VCaP (cell line): Measurements from ENCODE around the gene ZNF469.

Experiments used
- H3K27ac ChIP-seq: fragments of 450-650 bp; 2 replicates; pipeline ENCODE4 v1.5.1; 2017
- TF ChIP-seq, protein P1 (sequence below): fragments of 450-650 bp; conservative IDR thresholded peaks from 2 replicates; pipeline ENCODE4 v1.5.1; 2017; ENCODE audit warnings: mild to moderate bottlenecking, moderate library complexity

ZNF469 gene

DNA sequence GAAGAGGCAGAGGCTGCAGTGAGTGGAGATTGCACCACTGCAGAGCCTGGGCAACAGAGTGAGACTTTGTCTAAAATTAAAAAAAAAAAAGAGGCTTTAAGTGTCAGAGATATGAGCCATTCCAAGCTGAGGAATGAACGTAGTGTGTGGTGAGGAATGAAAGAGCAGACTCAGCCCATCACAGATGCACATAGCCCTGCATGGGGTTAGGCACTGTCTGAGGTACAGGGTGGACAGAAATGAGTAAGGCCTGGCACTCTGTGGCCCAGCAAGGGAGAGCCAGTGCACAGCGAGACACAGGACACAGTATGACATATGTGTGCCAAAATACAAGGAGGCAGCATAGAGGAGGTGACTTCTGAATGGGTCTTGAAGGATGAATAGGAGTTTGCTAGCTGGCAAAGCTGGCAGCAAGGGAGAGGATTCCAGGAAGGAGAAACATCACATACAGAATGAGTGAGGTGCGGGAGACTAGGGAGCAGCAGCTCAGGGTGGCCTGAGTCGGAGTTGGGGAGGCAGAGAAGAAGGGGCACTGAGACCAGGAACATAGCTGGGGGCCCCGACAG, 8.7 kb upstream of the ZNF469 start:
- TF ChIP-seq, protein P1, sequence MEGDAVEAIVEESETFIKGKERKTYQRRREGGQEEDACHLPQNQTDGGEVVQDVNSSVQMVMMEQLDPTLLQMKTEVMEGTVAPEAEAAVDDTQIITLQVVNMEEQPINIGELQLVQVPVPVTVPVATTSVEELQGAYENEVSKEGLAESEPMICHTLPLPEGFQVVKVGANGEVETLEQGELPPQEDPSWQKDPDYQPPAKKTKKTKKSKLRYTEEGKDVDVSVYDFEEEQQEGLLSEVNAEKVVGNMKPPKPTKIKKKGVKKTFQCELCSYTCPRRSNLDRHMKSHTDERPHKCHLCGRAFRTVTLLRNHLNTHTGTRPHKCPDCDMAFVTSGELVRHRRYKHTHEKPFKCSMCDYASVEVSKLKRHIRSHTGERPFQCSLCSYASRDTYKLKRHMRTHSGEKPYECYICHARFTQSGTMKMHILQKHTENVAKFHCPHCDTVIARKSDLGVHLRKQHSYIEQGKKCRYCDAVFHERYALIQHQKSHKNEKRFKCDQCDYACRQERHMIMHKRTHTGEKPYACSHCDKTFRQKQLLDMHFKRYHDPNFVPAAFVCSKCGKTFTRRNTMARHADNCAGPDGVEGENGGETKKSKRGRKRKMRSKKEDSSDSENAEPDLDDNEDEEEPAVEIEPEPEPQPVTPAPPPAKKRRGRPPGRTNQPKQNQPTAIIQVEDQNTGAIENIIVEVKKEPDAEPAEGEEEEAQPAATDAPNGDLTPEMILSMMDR, result no peak
- H3K27ac ChIP-seq, result no peak overlapping the region

DNA sequence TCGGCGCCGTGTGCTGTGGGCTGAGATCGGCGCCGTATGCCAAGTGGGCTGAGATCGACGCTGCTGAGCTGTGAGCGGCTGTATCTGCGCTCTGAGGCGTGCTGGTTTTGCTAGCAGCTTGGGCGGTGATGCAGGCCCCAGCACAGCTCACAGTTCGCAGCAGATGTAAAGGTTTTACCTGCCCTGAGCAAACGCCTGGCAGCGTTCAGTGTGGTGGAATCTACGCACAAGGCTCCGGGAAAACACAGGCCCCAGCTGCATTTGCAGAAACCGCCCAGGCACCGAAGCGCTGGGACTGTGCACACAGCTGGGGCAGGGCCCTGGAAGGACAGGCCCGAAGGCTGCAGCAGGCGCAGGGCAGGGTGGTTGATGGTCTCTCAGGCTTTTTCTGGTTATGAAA, 8.0 kb upstream of the ZNF469 start:
- H3K27ac ChIP-seq, result no peak overlapping the region
- TF ChIP-seq, protein P1, result no peak

DNA sequence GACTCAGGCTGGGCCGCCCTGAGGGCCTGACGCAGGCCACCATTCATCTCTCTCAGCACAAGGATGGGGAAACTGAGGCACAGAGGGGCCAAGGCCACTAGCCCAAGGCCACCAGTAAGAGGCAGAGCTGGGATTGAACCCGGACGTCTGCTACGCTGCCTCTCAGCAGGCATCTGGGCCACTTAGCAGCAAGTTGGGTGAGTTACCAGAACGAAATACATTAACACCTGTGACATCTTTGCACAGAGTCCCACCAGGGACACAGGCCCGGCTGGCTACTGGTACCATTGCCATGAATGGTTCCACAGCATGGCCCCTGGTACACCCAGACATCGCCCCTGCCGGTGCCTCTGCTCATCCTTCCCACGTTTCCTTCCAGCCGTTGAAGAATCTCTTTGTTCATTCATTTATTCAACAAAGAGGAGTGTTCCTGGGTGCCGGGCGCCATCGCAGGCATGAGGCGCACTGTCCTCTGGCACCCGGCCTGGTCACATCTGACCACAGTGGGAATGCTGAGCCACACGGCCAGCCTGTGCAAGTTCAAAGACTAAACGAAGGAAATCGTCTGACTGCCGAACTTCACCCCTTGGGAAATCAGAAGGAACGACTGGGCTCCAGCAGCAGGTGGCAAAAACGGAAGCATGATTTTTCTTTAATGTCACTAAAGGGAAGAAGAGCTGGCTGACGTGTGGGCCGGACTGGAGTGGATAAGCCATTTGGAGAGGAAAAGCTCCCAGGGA, 7.4 kb upstream of the ZNF469 start:
- TF ChIP-seq, protein P1, result no peak
- H3K27ac ChIP-seq, result no peak overlapping the region

DNA sequence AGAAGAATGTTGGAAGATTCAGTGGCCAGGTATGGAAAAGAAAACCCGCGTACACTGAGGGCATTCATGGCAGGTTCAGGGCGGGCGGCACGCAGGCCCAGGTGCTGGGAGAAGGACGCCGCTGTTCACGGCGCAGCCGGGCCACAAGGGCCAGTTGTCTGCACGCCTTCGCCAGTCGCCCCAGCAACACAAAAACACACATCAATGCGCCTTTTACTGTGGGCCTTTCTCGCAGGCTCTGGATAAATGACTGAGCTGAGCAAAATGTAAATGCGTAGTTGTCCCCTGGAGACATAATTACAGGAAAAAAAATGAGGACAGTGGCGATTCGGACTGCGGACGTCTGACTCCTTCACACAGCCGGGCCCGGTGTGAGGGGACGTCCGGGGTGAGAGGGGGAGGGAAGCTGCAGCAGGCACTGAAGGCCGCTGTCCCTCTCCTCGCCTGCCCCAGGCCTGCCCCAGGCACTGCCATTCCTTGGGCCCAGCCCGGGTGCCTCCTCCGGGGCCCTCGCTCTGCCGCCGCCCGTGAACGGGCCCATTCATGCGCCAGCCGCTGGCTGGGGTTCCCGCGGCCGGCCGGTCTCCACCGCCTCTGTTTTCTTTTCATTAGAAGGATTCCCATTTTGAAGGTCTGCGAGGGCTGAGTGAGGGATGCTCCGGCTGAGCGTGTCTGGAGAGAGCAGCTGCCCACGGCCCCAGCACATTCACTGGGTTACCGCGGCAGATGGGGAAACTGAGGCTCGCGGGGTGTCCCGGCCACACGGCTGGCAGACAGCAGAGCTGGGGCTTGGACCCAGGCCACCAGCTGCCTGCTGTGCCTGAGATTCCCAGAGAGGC, 6.5 kb upstream of the ZNF469 start:
- no peak overlapping the region for H3K27ac ChIP-seq
- TF ChIP-seq, protein P1, result no peak

DNA sequence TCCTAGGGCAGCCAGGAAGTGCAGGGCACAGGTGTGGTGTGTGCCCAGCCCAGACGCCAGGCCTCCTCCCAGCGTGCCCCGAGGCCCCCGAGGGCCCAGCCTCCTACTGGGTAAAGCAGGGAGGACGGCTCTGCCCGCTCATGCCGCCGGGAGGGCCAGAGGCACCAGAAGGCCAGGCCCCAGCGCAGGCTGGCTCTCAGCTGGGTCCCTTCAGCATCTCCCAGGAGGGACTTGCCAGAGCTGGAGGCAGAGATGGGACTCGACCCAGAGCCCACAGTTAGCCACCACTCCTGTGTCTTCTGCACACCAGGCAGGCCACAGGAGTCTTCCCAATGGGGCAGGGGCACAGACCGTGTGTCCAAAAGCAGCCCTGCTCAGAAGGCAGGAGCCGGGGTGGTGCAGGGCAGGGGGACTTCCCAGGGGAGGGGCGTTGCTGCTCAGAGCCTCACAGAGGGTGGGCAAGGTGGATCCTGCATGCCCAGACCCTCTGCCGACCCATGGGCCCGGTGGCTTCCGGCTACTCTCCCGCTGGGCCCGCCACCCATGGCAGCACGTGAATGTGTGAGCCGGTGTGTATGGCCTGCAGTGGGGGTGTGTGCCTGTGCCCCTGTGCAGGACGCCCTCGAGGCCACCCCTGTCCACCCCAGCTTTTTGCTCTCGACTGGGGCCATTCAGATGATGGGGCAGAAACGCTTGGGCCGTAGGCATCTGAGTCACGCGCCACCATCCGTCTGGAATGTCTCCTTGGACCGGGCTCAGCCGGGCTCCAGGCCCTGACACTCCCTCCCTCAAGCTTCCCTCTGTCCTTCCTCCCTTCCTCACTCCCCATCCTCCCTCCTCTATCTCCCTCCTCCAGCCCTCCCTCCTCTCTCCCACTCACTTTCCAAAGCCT, 5.7 kb upstream of the ZNF469 start:
- no peak overlapping the region for H3K27ac ChIP-seq
- TF ChIP-seq, protein P1, result no peak

DNA sequence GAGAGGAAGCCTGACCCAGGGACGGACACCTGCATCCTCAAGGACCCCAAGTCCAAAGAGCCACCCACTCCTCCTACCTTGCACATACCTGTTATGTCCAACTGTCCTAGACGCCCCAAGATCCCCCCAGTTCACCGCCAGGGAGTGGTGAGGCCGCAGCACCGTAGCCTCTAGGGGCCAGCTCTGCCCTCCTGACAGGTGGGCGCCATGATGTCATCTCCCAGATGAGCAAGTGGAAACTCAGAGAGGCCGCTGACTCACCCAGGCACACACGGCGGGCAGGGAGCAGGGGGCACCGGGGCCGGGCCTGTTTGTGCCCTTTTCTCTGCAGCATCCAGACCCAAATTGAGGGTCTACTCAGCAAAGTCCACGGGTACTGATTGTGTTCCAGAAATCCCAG, 4.8 kb upstream of the ZNF469 start:
- TF ChIP-seq, protein P1, result no peak

More for the DNA sequence above, 4.8 kb upstream of the ZNF469 start:
- no peak overlapping the region for H3K27ac ChIP-seq
